Measurements from ENCODE around the gene CUEDC1. TPM values are rescaled to one million over a fixed set of nuclear protein-coding genes. Genes with fewer than 3 reads are reported as not detected.

The CUEDC1 gene
- total and polyA plus RNA-seq, 4 donors, result 19.7 to 55.7 (median 29.2) TPM

GRCh38 chr17:57814421-57814820, 140.8 kb downstream of the CUEDC1 start:
- H3K36me3 ChIP-seq (ENCODE audit: control insufficient read depth in 4 of 4, insufficient read depth in 4 of 4, low read length in 4 of 4), result no peaks in the 10 kb centered on the region
- DNase-seq (no peak), ATAC-seq (ENCODE audit: insufficient read depth, low FRiP score) (no peak)
- H3K4me3 ChIP-seq, result no peak overlapping the region
- TF ChIP-seq CTCF (IDR thresholded peaks at IDR 0.05; ENCODE audit: control extremely low read depth, extremely low read depth), result no peak
- H3K9me3 ChIP-seq (ENCODE audit: control insufficient read depth in 4 of 4, insufficient read depth in 3 of 4, low read length in 3 of 4), result no peaks in the 10 kb centered on the region
- no peaks in the 10 kb centered on the region for H3K27me3 ChIP-seq (ENCODE audit: control insufficient read depth in 3 of 3, insufficient read depth in 3 of 3, low read length in 2 of 3)
- peaks cover 3 to 27% (median 12%) of the 10 kb centered on the region in 5 donors for H3K4me1 ChIP-seq (ENCODE audit: control insufficient read depth in 5 of 5, insufficient read depth in 5 of 5, low read length in 5 of 5)
- 65 to 92% methylated on average over 1 of the region's 1 CpG for WGBS, 2 donors
- H3K9ac ChIP-seq (ENCODE audit: insufficient read depth in 1 of 2, low read length in 2 of 2), result no peak overlapping the region
- H3K27ac ChIP-seq (ENCODE audit: low read depth in 1 of 2, low read length in 1 of 2), result no peak overlapping the region

GRCh38 chr17:57811638-57812280, 143.5 kb downstream of the CUEDC1 start:
- ATAC-seq (ENCODE audit: insufficient read depth, low FRiP score) (no peak), DNase-seq (no peak)
- Histone ChIP-seq H3K36me3 (ENCODE audit: control insufficient read depth in 4 of 4, insufficient read depth in 4 of 4, low read length in 4 of 4) (no peaks in the 10 kb centered on the region), H3K9me3 (ENCODE audit: control insufficient read depth in 4 of 4, insufficient read depth in 3 of 4, low read length in 3 of 4) (no peaks in the 10 kb centered on the region), H3K9ac (ENCODE audit: insufficient read depth in 1 of 2, low read length in 2 of 2) (no peak overlapping the region), H3K27ac (ENCODE audit: low read depth in 1 of 2, low read length in 1 of 2) (no peak overlapping the region), H3K27me3 (ENCODE audit: control insufficient read depth in 3 of 3, insufficient read depth in 3 of 3, low read length in 2 of 3) (no peaks in the 10 kb centered on the region), H3K4me1 (ENCODE audit: control insufficient read depth in 5 of 5, insufficient read depth in 5 of 5, low read length in 5 of 5) (peaks cover 3 to 33% (median 12%) of the 10 kb centered on the region in 5 donors), H3K4me3 (no peak overlapping the region)
- 41 to 56% methylated on average over 8 of the region's 8 CpGs for WGBS, 2 donors
- TF ChIP-seq CTCF (IDR thresholded peaks at IDR 0.05; ENCODE audit: control extremely low read depth, extremely low read depth), result no peak

Small RNAs within 50 kb of the gene (small RNA-seq; reads per million reads assigned to genes)
- not detected for gene AC015813.4 (ENCODE audit: low replicate concordance)

Other genes with a start within 250 kb of the CUEDC1 start
- not detected for gene CCDC182, start 210.1 kb downstream of the CUEDC1 start, total RNA-seq
- gene CCDC182, start 210.1 kb downstream of the CUEDC1 start, polyA plus RNA-seq, result not detected
- 10 to 100 TPM; 15.7 to 43.2 TPM for gene MRPS23, start 105.4 kb downstream of the CUEDC1 start, total RNA-seq
- 10 to 100 TPM; 19.9 to 44.9 TPM for gene MRPS23, start 105.4 kb downstream of the CUEDC1 start, polyA plus RNA-seq
- gene VEZF1, start 32.8 kb upstream of the CUEDC1 start, total RNA-seq, result 10 to 100 TPM; 58.3 to 78.9 TPM
- 10 to 100 TPM; 18.0 to 29.5 TPM for gene VEZF1, start 32.8 kb upstream of the CUEDC1 start, polyA plus RNA-seq
- gene SRSF1, start 51.8 kb upstream of the CUEDC1 start, total RNA-seq, result 100 to 1,000 TPM; 183 to 235 TPM
- gene SRSF1, start 51.8 kb upstream of the CUEDC1 start, polyA plus RNA-seq, result 100 to 1,000 TPM in 1 of 2 donors, 10 to 100 TPM in 1; 76.7 to 128 TPM
- gene DYNLL2, start 128.0 kb upstream of the CUEDC1 start, total RNA-seq, result 10 to 100 TPM; 25.2 to 36.5 TPM
- gene DYNLL2, start 128.0 kb upstream of the CUEDC1 start, polyA plus RNA-seq, result 10 to 100 TPM; 21.8 to 27.9 TPM
- gene OR4D1, start 193.0 kb upstream of the CUEDC1 start, total RNA-seq, result under 1 TPM in 1 of 2 donors, not detected in 1; 0.09 TPM
- gene OR4D1, start 193.0 kb upstream of the CUEDC1 start, polyA plus RNA-seq, result under 1 TPM in 1 of 2 donors, not detected in 1; 0.01 TPM
- gene OR4D2, start 211.6 kb upstream of the CUEDC1 start, total RNA-seq, result not detected
- not detected for gene OR4D2, start 211.6 kb upstream of the CUEDC1 start, polyA plus RNA-seq
- gene EPX, start 237.3 kb upstream of the CUEDC1 start, total RNA-seq, result under 1 TPM in 1 of 2 donors, not detected in 1; 0.14 TPM
- under 1 TPM in 1 of 2 donors, not detected in 1; 0.96 TPM for gene EPX, start 237.3 kb upstream of the CUEDC1 start, polyA plus RNA-seq

Measured in lung (tissue), 13 donors.